Stimulated activated naive CD4-positive, alpha-beta T cell treated with Interleukin-2 at 50 U/mL for 16 hours (primary cell): ENCODE results near the gene MDM2.
A peak's percentile ranks its signal among the peaks of the same experiment; 100 is the strongest.
"Not testable (repeated sequence)": the region's sequence is repeated elsewhere in the genome, so short reads cannot be mapped to it uniquely, and the experiment has no call there.

Experiments used
- DNase-seq: peaks from one replicate; lab custom pipeline; 2025; lab: John Stamatoyannopoulos, UW

Gene MDM2

DNA sequence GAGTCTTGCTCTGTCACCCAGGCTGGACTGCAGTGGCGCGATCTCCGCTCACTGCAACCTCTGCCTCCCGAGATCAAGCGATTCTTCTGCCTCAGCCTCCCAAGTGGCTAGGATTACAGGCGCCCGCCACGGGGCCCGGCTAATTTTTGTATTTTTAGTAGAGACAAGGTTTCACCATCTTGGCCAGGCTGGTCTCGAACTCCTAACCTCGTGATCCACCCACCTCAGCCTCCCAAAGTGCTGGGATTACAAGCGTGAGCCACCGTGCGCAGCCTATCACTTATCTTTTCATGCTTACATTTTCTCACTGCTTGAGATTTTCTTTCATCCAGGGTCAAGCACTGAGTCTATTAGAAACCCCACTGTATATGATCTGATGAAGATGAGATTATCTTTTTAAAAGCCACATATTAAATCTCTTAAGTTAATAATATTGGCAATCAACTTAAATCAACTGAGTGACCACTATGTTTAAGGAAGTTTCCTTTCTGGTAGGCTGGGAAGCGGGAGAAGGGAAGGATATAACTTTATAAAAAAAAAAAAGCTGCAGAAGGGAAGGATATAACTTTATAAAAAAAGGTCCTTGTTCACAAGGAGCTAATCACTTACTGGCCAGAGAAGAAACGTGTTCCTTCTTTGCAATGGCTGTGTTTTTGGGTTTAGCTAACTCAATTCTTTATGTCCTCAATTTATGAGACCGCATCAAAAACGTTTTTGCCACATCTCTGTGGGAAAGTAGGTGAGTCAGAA lies 1.3 kb upstream of the MDM2 start:
- DNase-seq = no peak

DNA sequence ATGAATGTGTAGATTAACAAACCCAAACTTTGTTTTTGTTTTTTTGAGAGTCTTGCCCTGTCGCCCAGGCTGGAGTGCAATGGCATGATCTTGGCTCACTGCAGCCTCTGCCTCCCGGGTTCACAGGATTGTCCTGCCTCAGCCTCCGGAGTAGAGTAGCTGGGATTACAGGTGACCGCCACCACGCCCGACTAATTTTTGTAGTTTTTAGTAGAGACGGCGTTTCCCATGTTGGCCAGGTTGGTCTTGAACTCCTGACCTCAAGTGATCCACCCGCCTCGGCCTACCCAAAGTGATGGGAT lies 752 bp upstream of the MDM2 start:
- not testable (repeated sequence) for DNase-seq

DNA sequence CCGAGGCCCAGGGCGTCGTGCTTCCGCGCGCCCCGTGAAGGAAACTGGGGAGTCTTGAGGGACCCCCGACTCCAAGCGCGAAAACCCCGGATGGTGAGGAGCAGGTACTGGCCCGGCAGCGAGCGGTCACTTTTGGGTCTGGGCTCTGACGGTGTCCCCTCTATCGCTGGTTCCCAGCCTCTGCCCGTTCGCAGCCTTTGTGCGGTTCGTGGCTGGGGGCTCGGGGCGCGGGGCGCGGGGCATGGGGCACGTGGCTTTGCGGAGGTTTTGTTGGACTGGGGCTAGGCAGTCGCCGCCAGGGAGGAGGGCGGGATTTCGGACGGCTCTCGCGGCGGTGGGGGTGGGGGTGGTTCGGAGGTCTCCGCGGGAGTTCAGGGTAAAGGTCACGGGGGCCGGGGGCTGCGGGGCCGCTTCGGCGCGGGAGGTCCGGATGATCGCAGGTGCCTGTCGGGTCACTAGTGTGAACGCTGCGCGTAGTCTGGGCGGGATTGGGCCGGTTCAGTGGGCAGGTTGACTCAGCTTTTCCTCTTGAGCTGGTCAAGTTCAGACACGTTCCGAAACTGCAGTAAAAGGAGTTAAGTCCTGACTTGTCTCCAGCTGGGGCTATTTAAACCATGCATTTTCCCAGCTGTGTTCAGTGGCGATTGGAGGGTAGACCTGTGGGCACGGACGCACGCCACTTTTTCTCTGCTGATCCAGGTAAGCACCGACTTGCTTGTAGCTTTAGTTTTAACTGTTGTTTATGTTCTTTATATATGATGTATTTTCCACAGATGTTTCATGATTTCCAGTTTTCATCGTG lies 612 bp downstream of the MDM2 start:
- DNase-seq = peak; percentile 57

DNA sequence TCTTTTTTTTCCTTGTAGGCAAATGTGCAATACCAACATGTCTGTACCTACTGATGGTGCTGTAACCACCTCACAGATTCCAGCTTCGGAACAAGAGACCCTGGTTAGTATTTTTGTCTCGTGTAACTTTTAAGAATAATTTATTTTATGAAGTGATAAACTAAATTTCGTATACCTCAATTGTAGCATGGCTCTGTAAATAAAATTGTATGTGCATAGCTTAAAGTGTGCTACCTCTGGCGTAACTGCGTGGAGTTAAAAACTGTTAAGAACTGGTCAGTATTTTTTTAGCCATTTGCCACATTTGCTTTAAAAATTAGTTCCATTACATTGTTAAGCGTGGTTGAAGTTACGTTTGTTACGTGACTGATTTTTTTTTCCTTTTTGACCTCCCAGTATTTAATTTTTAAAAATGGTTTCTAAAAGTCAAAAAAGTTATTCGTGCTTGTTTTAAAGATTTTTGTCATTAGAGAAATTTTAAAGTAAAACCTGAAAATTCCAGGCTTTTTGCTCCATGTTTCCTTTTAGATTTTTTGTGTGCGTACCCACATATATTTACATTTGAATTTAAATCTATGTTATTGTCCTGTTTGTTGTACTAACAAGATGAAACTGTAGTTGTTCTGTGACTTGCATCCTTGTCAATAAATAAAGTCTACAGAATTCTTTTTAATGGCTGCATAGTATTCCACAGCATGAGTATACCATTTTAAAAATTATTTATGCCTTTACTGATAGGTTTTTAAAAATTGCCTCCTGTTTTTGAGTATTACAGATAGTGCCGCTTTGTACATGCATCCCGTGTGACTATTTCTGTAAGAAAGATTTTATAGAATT lies 1.4 kb downstream of the MDM2 start:
- no peak for DNase-seq

DNA sequence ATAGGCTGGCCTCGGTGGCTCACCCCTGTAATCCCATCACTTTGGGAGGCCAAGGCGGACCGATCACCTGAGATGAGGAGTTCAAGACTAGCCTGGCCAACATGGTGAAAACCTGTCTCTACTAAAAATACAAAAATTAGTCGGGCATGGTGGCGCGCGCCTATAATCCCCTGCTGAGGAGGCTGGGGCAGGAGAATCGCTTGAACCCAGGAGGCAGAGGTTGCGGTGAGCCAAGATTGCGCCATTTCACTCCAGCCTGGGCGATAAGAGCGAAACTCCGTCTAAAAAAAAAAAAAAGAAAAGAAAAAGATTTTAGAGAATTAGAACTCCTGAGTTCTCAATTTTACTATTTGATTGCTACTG lies 2.0 kb downstream of the MDM2 start:
- DNase-seq = not testable (repeated sequence)

DNA sequence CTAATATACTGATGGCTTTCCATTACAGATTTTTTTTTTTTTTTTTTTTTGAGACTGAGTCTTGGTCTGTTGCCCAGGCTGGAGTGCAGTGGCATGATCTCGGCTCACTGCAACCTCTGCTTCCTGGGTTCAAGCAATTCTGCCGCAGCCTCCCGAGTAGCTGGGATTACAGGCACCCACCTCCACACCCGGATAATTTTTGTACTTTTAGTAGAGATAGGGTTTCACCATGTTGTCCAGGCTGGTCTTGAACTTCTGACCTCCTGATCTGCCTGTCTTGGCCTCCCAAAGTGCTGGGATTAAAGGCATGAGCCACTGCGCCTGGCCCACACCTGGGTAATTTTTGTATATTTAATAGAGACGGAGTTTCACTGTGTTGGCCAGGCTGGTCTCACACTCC lies 3.6 kb downstream of the MDM2 start:
- DNase-seq = not testable (repeated sequence)

DNA sequence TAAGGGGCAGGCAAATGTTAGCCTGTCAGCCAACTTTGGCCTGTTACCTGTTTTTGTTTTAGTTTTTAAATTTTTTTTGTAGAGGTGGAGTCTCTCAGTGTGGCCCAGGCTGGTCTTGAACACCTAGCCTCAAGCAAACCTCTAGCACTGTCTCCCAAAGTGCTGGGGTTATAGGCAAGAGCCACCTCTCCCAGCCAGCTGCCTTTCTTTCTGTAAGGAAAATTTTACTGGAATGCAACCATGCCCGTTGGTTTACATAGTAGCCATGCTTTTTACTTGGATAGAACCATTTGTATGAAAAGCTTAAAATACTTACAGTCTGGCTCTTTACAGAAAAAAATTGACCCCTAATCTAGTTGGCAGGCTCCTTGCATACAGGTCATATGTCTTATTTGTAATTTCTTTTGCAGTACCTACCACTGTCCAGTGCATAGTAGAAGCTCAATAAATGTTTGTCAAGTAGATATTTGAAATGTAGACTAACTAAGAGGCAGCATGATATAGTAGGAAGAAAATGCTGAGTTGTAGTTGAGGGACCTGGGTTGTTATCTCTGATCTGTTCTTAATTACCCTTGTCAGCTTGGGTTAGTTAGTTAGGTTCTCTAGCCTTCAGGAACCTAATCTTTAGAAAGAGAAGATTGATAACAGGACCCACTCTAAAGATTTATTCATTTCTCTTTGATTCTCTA lies 4.7 kb downstream of the MDM2 start:
- no peak for DNase-seq

DNA sequence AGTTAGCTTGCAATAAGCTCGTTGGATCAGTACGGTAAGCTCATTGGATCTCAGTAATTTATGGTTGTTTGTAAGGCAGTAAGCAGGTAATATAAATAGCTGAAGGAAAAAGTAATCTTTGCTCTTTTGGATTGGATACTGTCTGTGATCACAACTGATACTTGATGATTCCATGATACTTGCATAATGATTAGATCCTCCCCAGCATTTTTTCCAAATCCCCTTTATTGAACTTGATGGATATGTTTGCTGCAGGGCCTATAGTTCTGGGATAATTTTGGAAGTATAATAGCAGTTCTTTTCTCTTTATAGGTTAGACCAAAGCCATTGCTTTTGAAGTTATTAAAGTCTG lies 5.2 kb downstream of the MDM2 start:
- no peak for DNase-seq

DNA sequence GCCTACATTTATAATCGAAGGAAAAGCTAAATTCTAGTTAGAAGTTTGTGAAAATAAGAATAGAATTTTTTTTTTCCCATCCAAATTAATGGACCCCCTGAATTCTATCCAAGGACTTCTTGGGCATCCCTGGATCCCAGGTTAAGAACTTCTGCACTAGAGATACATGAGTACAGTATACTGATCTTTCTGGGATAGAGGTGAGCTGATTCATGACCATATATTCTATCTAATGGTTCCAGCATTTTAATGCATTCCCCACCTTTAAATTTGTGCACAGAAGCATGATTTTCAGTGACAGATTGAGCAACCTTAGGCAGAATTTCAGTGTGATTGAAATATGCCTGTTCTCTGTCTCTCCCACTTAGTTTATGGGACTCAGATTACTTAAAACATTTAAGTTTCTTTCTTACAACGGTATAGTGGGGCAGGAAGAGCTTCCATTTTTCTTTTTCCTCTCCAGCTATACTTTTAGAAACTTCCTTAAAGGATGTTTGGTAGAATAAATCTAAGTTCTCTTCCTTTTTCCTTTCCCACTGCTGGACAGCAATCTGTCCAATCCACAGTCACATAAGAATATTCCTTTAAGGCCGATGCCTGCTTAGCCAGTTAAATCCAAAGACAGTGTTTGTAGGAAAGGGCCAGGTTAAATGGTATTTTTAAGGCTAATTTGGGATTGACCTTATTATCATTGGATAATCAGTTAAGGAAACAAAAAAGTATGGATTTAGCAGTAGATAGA lies 6.7 kb downstream of the MDM2 start:
- DNase-seq = no peak

DNA sequence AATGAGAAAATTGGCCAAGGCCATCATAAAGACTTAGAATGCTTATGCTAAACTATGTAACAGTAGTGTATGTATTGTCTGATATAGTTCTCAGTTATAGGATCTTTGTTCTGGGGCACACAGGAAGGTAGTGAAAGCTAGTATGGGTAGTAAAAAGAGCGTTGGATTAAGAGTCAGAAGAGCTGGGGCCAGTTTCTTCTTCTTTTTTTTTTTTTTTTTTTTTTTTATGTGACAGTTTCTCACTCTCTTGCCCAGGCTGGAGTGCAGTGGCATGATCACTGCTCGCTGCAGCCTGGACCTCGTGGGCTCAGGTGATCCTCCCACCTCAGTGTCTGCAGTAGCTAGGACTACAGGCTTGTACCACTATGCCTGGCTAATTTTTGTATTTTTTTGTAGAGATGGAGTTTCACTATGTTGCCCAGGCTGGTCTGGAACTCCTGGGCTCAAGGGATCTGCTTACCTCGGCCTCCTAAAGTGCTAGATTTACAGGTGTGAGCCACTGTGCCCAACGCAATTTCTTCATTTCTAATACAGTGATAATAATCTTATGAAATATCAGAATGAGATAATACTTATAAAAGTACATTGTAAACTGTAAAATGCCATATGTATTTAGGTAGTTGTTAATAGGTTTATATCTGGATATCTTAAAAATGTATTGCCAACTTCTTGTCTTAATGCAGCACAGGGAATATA lies 7.4 kb downstream of the MDM2 start:
- DNase-seq = no peak

DNA sequence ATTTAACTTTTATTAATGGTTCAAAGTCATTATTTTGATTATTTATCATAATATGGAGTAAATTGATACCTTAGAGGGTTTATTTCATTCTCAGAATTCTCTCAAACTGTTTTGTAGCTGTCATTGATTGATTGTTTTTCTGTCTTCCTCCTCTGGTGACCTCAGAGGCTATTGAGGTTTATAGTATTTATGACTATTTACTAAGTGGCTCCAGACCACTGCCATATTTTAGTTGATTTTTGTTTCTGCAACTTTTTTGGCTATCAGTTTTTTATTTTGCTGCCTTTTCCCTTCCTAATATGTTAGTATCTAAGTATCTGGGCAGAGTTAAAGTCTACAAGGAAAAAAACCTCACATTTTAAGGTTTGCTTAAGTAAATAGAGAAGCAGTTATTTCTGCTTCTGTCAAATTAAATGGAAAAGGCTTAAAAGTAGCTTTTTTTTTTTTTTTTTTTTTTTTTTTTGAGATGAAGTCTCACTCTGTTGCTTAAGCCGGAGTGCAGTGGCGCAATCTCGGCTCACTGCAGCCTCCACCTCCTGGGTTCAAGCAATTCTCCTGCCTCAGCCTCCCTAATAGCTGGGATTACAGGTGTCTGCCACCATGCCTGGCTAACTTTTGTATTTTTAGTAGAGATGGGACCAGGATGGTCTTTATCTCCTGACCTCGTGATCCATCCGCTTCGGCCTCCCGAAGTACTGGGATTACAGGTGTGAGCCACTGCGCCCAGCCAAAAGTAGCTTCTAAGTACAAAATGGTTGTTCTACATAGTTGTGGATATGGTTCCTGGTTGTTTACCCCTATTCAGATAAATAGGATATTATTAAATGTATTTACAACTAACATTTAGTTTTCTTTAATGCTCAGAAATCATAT lies 8.2 kb downstream of the MDM2 start:
- DNase-seq = no peak

DNA sequence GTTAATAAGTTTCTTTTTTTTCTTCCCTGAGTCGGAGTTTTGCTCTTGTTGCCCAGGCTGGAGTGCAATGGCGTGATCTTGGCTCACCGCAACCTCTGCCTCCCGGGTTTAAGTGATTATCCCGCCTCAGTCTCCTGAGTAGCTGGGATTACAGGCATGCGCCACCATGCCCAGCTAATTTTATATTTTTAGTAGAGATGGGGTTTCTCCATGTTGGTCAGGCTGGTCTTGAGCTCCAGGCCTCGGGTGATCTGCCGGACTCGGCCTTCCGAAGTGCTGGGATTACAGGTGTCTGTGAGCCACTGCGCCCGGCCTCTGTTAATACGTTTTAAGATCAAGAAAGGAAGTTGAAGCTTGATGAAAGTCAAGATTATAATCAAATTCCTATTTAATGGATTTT lies 11.5 kb downstream of the MDM2 start:
- not testable (repeated sequence) for DNase-seq

DNA sequence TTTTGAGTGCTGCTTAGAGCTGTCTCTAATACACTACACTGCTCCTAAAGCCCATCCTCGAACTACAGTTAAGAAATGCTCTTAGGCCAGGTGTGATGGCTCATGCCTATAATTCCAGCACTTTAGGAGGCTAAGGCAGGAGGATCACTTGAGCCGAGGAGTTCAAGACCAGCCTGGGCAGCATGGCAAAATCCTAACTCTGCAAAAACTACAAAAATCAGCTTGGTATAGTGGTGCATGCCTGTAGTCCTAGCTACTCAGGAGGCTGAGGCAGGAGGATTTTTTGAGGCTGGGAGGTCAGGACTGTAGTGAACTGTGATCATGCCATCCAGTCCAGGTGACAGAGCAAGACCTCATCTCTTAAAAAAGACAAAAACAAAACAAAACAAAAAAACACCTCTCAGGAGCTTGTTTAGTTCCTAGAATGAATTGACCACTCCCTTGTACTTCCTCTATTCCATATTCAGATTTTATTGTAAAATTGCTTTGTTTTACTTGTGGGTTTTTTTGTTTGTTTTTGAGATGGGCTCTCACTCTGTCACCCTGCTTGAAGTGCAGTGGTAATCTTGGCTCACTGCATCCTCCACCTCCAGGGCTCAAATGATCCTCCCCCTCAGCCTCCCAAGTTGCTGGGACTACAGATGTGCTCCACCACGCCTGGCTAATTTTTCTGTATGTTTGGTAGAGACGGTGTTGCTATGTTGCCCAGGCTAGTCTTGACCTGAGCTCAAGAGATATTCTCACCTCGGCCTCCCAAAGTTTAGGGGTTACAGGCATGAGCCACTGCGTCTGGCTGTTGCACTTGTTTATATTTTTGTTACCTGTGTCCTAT lies 13.6 kb downstream of the MDM2 start:
- DNase-seq = no peak

DNA sequence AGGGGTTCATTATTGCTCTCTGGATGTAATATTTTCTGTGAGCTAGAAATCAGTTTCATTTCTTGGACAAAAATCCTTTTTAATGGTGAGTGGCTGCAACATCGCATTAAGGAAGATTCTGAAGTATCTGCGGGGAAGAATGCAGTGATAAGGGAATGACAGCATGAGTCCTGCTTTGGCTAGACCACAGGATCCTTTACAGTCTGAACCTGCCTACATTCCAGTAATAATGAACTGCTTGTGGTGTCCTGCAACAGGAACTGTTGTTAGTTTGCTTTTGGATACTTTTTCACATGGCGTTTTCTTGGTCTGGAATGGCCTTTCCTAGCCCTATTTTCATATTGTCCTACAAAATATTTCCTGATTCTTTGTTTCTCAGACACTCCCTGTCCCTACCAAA lies 15.7 kb downstream of the MDM2 start:
- DNase-seq = no peak

DNA sequence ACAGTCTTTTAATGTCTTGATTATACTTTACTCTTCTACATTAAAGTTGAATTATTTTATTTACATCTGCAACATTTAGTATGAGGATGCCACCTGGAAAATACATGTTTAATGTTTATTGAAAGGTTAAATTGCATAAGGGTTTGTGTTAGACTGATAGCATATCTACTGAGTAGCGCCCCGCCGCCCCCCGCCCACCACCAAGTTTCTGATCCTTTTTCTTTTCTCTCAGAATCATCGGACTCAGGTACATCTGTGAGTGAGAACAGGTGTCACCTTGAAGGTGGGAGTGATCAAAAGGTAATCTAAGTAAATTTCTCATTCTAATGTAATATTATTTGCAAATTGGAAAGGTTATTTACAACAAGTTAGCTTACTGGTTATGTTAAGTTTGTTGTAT lies 16.2 kb downstream of the MDM2 start:
- DNase-seq = no peak

DNA sequence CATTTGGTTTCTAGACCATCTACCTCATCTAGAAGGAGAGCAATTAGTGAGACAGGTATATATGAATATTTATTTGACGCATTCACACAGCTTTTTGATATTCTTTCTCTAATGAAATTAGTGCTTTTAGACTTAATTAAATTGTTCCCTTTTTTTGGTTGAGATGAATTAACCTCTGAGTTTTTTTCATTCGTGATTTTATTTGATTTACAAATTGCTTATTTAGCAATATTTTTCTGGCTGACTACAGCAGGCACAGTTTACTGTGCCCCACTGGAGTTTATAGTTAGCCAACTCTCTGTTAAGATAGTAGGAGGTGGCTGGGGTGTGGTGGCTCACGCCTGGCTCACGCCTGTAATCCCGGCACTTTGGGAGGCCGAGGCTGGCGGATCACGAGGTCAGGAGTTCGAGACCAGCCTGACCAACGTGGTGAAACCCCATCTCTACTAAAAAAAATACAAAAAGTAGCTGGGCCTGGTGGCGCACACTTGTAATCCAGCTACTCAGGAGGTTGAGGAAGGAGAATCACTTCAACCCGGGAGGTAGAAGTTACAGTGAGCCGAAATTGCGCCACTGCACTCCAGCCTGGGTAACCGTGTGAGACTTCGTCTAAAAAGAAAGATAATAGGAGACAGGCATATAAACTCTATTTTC lies 16.7 kb downstream of the MDM2 start:
- no peak for DNase-seq

DNA sequence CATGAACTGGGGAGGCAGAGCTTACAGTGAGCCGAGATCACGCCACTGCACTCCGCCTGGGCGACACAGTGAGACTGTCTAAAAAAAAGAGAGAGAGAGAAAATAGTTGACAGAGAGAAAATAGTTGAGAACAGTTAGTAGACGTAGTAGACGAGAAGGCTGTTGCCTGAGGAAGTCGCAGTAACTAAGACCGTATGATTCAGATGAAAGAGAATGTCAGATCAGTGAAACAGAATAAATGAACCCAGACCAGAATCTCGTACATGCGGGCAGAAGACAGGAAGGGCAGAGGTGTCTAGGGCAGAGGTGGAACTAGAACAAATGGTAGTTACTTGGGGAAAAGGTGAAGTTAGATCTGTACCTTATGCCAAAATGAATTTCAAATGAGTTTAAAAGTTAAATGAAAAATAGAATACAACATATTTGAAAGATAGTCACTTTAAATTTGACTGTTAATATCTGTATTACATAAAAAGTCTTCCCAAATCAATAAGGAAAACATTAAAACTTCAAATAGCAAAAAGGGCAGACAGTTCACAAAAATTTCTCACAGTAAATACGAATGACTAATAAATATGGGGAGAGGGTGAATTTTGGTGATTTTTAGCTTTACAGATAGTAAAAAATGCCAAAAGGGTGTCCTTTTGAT lies 17.7 kb downstream of the MDM2 start:
- no peak for DNase-seq
